Stimulated activated CD4-positive, alpha-beta T cell treated with anti-CD3 and anti-CD28 coated beads, Interleukin-1b, Interleukin-23, amount 100 ng/mL, for 4 hours (primary cell): ENCODE measurements around the gene CCDC112.
"Not testable (repeated sequence)": the region's sequence is repeated elsewhere in the genome, so short reads cannot be mapped to it uniquely, and the experiment has no call there.

Experiments
- DNase-seq, 2 donors: peaks; one replicate each; pipeline ENCODE4 v3.0.0-alpha.2; 2020; ENCODE audit warnings: low read depth in 2 of 2

CCDC112 gene, protein sequence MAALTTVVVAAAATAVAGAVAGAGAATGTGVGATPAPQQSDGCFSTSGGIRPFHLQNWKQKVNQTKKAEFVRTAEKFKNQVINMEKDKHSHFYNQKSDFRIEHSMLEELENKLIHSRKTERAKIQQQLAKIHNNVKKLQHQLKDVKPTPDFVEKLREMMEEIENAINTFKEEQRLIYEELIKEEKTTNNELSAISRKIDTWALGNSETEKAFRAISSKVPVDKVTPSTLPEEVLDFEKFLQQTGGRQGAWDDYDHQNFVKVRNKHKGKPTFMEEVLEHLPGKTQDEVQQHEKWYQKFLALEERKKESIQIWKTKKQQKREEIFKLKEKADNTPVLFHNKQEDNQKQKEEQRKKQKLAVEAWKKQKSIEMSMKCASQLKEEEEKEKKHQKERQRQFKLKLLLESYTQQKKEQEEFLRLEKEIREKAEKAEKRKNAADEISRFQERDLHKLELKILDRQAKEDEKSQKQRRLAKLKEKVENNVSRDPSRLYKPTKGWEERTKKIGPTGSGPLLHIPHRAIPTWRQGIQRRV

DNA sequence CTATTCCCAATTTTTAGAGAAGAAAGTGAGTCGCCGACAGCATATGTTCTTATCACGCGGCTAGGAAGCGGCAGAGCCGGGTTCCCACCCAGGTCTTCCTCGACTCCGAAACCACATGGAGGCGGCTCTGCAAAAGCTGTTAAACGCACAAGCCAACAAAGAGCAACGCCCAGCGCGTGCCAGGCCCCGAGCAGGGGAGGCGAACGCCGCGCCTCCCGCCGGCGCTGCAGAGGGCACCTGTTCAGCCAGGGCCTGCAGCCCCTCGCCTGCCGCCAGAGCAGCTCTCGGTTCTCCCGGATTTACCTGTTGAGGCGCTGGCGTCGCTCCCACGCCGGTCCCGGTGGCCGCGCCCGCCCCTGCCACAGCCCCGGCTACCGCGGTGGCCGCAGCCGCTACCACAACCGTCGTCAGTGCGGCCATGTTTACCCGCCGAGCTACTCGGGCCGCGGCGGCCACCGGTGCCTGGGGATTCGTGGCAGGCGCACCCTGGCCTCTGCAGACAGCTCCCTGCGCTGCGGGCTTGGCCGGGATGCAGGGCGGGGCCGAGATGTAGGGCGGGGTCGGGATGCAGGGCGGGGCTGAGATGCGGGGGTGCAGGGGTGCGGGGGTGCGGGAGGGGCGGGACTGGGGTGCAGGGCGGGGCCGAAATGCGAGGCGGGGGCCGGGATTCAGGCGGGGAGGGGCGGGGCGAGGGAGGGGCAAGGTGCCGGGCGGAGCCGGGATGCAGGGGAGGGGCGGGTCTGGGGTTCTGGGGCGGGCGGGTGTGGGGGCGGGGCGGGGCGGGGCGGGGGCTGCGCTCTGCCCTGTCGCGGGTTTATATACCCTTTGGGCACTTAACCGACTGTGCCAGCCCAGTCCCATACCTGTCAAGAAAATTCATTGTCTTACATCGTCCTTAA lies at the start of gene CCDC112:
Gene CCDC112, minus strand, starts transcription at position 531 of the 899 bp plus-strand sequence. Its CDS starts 111 bp downstream, at position 420.
- peak; percentile 84 for DNase-seq

GRCh38 chr5:115345344-115345743 lies 48.9 kb upstream of the CCDC112 start:
- no peak for DNase-seq

DNA sequence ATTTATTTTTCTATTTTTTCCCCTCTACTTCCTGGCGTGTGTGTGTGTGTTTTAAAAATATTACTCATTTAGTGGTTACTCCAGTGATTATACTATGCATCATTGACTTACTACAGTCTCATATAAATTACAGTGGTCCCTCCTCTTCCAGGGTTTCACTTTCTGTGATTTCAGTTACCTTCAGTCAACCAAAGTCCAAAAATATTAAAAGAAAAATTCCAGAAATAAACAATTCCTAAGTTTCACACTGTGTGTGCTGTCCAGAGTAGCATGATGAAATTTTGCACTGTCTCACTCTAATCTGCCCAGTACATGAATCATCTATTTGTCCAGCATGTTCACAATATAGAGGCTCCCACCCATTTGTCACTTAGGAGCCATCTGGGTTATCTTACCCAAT lies 47.4 kb upstream of the CCDC112 start:
- no peak for DNase-seq

DNA sequence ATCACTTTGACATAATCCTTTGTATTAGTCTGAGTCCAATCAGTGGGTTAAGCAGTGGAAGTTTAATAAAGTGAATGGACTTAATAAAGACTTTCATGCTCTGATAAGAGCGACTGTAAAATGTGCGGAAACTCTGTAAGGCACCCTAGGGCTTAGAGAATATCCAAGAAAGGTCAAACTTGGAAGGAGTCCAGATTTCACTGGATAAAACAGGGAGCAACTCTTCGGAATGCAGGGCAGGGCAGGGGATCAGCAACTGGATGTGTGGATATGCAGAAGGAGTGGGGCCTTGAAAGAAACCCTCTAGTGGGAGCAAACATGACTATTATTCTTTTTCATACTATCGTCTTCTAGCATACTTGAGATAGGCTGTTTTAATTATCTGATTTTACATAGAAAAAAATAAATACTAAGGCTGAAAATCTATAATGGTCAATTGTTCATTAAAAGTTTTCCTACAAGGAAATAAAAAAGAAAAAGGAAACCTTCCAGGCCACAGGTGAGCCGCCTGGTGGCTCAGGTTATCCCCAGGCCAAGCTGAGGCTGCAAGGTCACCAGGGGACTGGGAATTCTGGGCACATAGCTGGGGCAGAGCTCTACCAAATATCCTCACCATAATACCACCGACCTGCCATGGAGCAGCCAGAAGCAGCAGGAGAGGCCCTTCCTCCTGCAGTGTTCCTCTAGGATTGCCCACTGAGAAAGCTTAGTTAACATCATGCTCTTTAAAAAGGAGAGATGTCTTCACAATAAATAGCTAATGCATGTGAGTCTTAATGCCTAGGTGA lies 46.3 kb upstream of the CCDC112 start:
- DNase-seq = no peak

- DNase-seq = no peak
Observed at GRCh38 chr5:115341745-115342144, 45.3 kb upstream of the CCDC112 start.

DNA sequence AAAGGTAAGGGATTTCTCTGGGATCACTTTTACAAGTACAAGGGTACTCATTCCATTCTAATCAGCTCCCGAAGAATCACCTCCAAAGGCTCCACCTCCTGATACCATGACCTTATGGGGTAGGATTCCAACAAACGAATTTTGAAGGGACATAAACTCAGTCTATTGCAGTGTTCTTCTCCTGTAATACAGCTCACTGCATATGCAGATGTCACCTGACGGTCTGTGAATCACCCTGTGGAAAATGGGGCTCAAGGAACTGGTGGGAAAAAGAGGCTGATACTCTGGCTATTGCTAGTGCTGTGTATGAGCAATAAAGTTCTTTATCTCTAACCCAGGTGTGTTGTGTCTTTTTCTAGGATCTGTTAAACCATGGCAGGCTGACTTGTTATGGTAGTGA lies 42.4 kb upstream of the CCDC112 start:
- DNase-seq = no peak

- no peak for DNase-seq
Observed at GRCh38 chr5:115337882-115338281, 41.4 kb upstream of the CCDC112 start.

DNA sequence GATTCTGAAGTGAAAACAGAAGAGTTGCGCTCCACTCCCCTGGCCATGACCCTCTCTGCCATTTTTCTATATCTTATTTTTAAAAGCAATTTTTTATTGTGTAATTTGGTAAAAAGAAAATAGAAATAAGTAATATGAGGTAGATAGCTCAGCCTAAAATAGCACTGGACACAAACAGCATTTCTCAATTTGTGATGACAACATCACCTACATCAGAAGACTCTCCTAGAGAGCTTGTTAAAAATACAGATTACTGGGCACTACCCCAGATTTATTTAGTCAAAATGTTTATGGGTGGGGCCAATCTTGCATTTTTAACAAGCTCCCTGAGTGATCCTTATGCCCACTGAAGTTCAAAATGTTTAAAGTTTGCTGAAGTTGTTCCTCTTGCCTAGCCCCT lies 40.5 kb upstream of the CCDC112 start:
- DNase-seq = no peak

GRCh38 chr5:115336201-115336720 lies 39.8 kb upstream of the CCDC112 start:
- no peak for DNase-seq

- DNase-seq = no peak
Observed at GRCh38 chr5:115335301-115335700, 38.8 kb upstream of the CCDC112 start.

- DNase-seq = no peak
Observed at GRCh38 chr5:115333164-115333563, 36.7 kb upstream of the CCDC112 start.

DNA sequence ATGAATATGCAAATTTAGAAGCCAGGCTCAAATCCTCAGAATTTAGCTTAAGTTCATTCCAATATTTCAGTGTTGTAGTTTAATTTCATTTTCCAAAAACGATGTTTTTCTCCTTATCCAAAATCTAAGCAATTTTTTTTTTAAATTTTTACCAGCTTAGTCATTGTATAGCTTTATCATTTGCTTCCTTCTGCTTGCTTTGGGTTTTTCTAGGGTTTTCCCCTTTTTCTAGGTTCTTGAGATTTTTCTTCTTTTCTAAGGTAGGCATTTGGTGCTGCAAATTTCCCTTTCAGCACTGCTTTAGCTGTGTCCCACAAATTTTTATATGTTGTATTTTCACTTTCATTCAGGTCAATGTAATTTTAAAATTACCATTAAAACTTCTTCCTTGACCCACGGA lies 34.4 kb upstream of the CCDC112 start:
- DNase-seq = no peak

GRCh38 chr5:115329475-115329874 lies 33.0 kb upstream of the CCDC112 start:
- no peak for DNase-seq

DNA sequence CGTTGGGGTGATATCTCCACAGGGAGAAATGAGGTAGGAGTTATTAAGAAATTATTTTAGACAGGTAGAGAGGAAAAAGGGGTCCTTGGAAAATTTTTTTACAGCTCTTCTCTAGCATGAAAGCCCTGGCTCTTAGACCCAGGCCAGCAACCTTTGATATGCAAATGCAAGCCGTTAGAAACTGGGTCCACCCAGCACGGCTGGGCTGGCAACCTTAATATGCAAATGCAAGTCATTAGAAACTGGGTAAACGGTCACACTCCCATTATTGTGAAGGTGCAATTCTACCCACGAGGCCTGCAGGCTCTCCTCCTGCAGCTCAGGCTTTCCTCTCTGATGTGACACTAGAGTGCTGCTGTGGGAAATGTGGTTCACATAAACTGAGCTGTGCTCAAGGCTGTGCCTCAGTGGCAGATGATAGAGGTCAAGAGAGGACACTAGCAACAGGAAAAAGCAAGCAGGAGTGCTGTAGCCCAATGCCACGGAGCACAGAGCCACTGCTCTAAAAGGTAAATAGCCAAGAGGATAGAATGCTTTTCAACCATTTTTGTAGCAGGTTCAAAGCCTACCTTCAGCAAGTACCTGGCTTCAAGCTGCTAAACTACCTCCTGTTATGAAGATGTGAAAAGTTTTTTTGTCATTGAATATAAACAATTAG lies 32.3 kb upstream of the CCDC112 start:
- not testable (repeated sequence) for DNase-seq

DNA sequence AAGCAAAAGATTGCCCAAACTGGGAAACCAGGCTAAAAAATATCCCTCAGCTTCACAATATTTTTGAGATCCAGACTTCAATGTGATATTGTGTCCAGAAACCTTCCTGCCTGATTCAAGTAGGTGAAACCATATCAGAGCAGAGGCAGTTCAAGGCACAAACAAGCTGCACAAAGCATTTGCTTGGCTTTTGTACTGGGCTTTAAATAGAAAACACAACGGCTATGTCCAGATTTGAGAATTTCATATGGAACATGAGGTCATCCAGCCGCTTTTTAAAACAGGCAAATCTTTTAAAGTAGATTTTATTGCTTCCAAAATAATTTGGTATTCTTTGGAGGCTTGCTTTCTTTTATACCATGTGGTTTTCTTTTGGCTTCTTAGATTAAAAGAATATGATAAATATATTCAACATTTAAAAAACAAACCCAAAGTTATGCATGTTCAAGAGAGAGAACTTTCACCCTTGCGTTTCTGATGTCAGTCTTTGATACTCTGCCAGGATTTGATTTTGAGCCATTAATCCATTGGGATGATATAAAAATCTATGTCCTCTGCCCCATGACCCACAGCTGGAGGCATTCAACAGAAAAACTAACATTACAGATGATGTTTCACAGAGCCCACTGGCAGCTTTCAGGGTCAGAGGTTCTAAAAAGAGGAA lies 29.0 kb upstream of the CCDC112 start:
- no peak for DNase-seq

- DNase-seq = no peak
Observed at GRCh38 chr5:115324021-115324420, 27.6 kb upstream of the CCDC112 start.

DNA sequence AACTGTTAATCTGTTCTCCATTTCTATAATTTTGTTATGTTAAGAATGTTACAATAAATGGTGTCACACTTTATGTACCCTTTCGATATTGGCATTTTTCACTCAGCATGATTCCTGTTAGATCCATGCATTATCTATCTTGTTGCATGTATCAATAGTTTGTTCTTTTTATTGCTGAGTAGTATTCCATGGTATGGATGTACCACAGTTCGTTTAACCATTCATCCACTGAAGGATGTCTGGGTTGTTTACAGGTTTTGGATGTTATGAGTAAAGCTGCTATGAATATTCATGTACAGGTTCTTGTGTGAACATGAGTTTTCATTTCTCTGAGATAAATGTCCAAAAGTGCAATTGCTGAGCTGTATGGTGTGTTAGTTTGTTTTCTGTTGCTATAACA lies 26.3 kb upstream of the CCDC112 start:
- no peak for DNase-seq

DNA sequence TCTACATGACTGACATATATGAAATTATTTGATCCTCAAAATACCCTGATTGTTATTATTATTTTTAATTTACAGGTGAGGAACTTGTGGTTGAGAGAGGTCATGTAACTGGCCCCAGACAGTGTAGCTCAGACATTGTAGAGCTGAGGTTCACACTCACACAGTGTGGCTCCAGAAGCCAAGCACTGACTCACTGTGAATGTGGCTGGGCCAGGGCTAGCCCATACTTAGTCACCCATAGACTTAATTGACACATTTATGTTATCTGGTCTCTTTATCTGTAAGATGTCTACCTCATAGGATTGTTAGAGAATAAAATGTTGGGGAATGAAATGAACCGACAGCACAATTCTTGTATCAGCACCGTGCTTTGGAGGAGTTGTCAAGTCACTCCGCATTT lies 24.9 kb upstream of the CCDC112 start:
- no peak for DNase-seq

DNA sequence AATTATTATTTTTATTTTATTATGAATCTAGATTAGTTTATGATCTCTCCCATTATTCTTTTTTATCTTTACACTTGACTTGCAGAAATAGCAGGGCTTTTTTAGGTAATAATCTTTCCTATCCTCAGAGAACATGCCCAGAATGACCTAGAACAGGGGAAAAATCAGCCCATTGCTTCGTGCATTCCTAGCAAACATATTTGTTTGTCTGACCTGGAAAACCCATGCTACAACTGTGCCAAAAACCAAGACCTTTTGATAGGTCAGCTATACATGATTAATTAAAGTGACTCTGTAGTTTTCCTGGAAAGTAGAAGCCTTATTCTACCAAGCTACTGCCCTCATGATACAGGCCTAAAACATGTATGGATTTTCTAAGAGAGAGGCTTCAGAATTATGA lies 24.1 kb upstream of the CCDC112 start:
- DNase-seq = no peak

DNA sequence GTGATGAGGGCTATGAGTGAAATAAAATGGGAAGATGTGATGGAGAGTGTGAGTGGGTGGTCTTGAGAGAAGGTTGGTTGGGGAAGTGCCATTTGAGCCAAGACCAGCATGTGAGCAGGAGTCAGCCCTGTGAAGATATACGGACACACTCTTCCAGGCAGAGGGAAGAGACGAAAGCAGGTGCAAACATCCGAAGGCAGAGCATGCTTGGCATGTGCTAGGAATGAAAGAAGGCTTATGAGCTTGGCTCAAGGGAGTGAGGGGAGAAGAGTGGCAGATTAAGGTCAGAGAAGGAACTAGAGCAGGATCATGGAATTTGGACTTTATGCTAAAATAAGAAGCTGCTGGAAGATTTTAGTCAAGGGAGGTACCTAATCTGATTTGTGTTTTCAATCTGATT lies 23.6 kb upstream of the CCDC112 start:
- DNase-seq = no peak
